ENCODE data around the gene GOPC.

- no peak for TF ChIP-seq CTCF (IDR thresholded peaks at IDR 0.05)
- TF ChIP-seq ETV6 (CRISPR knock-in tag; IDR thresholded peaks at IDR 0.05), result no peak
- no peak for TF ChIP-seq ATF2 (CRISPR knock-in tag; IDR thresholded peaks at IDR 0.05; ENCODE audit: borderline replicate concordance, low read depth)
- no peak for TF ChIP-seq ZNF396 (CRISPR knock-in tag; IDR thresholded peaks at IDR 0.05; ENCODE audit: borderline replicate concordance)
- TF ChIP-seq ELF4 (CRISPR knock-in tag; IDR thresholded peaks at IDR 0.05; ENCODE audit: low read depth), result no peak
- no peak for TF ChIP-seq AFF4 (CRISPR knock-in tag; IDR thresholded peaks at IDR 0.05; ENCODE audit: borderline replicate concordance)
- TF ChIP-seq SMAD3 (CRISPR knock-in tag; IDR thresholded peaks at IDR 0.05; ENCODE audit: borderline replicate concordance), result no peak
- TF ChIP-seq NFYB (CRISPR knock-in tag; conservative IDR thresholded peaks at IDR 0.05; ENCODE audit: low read depth), result no peak
- no peak for TF ChIP-seq ZNF263 (CRISPR knock-in tag; IDR thresholded peaks at IDR 0.05; ENCODE audit: low read depth)
- no peak for TF ChIP-seq NFE2L1 (CRISPR knock-in tag; IDR thresholded peaks at IDR 0.05)
Observed at GRCh38 chr6:117512056-117512828, 90.1 kb downstream of the GOPC start.
